Measurements from ENCODE around the gene CEP89. TPM values are rescaled to one million over a fixed set of nuclear protein-coding genes. Genes with fewer than 3 reads are reported as not detected.
"Not testable (repeated sequence)": the region's sequence is repeated elsewhere in the genome, so short reads cannot be mapped to it uniquely, and the experiment has no call there.

The CEP89 gene
- 10 to 100 TPM; 16.2 to 18.5 TPM for total RNA-seq

- Mint-ChIP-seq H3K4me3 (peak within 1 kb of the TSS; percentile 98), H3K27me3 (no peaks in the 10 kb centered on the region), H3K9me3 (ENCODE audit: low read depth) (no peaks in the 10 kb centered on the region), H3K4me1 (peaks cover 11% of the 10 kb centered on the region), H3K36me3 (ENCODE audit: low read depth) (peaks cover 19% of the 10 kb centered on the region), H3K27ac (peak within 1 kb of the TSS; percentile 94)
- intact Hi-C loops (cut with DNase I, micrococcal nuclease), result loop anchor here (1.0 to 5.0 kb wide), 10 partner anchors 92 to 627 kb away; partner anchors contain the start of genes ANKRD27 (in 2 of the 2), GPATCH1 (in 2 of the 2), RGS9BP (in 2 of the 2) and CEBPG (in 1 of the 2)
- DNase-seq, result peak; percentile 98
- ChIA-PET POLR2A (interaction anchor here (0.6 kb wide), 1 partner anchor 18 kb away, joined by 3 read pairs; no protein-coding TSS in a partner anchor), CTCF (interaction anchor here (0.5 to 1.2 kb wide), 5 partner anchors 116 to 212 kb away, joined by 3 to 4 read pairs (median 3); no protein-coding TSS in a partner anchor)
- ATAC-seq, result peak; percentile 100
Observed at GRCh38 chr19:32971715-32972540, at the start of gene CEP89, which contains the start of gene FAAP24. Gene CEP89 (minus strand): TSS chr19:32971958. CDS start chr19:32971874, 84 bp downstream. Gene FAAP24 (plus strand): TSS chr19:32972242. CDS start chr19:32973197, 955 bp downstream.

- H3K4me1 Mint-ChIP-seq; H3K36me3 Mint-ChIP-seq (ENCODE audit: low read depth); ATAC-seq; DNase-seq; H3K4me3 Mint-ChIP-seq; H3K27ac Mint-ChIP-seq; CTCF ChIA-PET; H3K27me3 Mint-ChIP-seq; H3K9me3 Mint-ChIP-seq (ENCODE audit: low read depth); intact Hi-C loops (cut with DNase I, micrococcal nuclease); POLR2A ChIA-PET: not testable (repeated sequence)
Observed at GRCh38 chr19:33010891-33011290, 39.1 kb upstream of the CEP89 start.

- H3K4me3 Mint-ChIP-seq, result no peak overlapping the region
- H3K9me3 Mint-ChIP-seq (ENCODE audit: low read depth), result no peaks in the 10 kb centered on the region
- H3K36me3 Mint-ChIP-seq (ENCODE audit: low read depth), result no peaks in the 10 kb centered on the region
- H3K27me3 Mint-ChIP-seq, result no peaks in the 10 kb centered on the region
- ATAC-seq (no peak), DNase-seq (no peak)
- intact Hi-C loops (cut with DNase I, micrococcal nuclease), result no loop called here
- H3K27ac Mint-ChIP-seq, result no peak overlapping the region
- POLR2A ChIA-PET, result no interaction called here
- H3K4me1 Mint-ChIP-seq, result no peaks in the 10 kb centered on the region
- CTCF ChIA-PET, result no interaction called here
Observed at GRCh38 chr19:33008738-33009137, 37.0 kb upstream of the CEP89 start.

GRCh38 chr19:33005440-33005839 is 33.7 kb upstream of the CEP89 start:
- CTCF ChIA-PET, result no interaction called here

GRCh38 chr19:33003424-33004024 is 31.8 kb upstream of the CEP89 start:
- H3K9me3 Mint-ChIP-seq (ENCODE audit: low read depth); H3K27me3 Mint-ChIP-seq; DNase-seq; POLR2A ChIA-PET; H3K4me3 Mint-ChIP-seq; intact Hi-C loops (cut with DNase I, micrococcal nuclease); H3K36me3 Mint-ChIP-seq (ENCODE audit: low read depth); H3K27ac Mint-ChIP-seq; ATAC-seq; H3K4me1 Mint-ChIP-seq: not testable (repeated sequence)
- CTCF ChIA-PET, result interaction anchor here (0.5 kb wide), 1 partner anchor 1455 kb away, joined by 3 read pairs; no protein-coding TSS in a partner anchor

More at GRCh38 chr19:33005440-33005839, 33.7 kb upstream of the CEP89 start:
- DNase-seq, result no peak
- ATAC-seq, result no peak
- Mint-ChIP-seq H3K36me3 (ENCODE audit: low read depth) (no peaks in the 10 kb centered on the region), H3K27ac (no peak overlapping the region), H3K4me1 (peaks cover 5% of the 10 kb centered on the region), H3K4me3 (no peak overlapping the region), H3K9me3 (ENCODE audit: low read depth) (no peaks in the 10 kb centered on the region), H3K27me3 (no peaks in the 10 kb centered on the region)
- POLR2A ChIA-PET, result no interaction called here
- intact Hi-C loops (cut with DNase I, micrococcal nuclease), result no loop called here

GRCh38 chr19:33002126-33002865 is 30.5 kb upstream of the CEP89 start:
- ATAC-seq; H3K4me3 Mint-ChIP-seq; POLR2A ChIA-PET; intact Hi-C loops (cut with DNase I, micrococcal nuclease); H3K36me3 Mint-ChIP-seq (ENCODE audit: low read depth); H3K9me3 Mint-ChIP-seq (ENCODE audit: low read depth); H3K27ac Mint-ChIP-seq; H3K4me1 Mint-ChIP-seq; DNase-seq; H3K27me3 Mint-ChIP-seq; CTCF ChIA-PET: not testable (repeated sequence)

GRCh38 chr19:33000910-33001309 is 29.2 kb upstream of the CEP89 start:
- H3K27ac Mint-ChIP-seq, result no peak overlapping the region
- CTCF ChIA-PET, result no interaction called here
- intact Hi-C loops (cut with DNase I, micrococcal nuclease), result no loop called here

GRCh38 chr19:33000510-33000909 is 28.8 kb upstream of the CEP89 start:
- CTCF ChIA-PET, result interaction anchor here (1.4 kb wide), 1 partner anchor 44 kb away, joined by 3 read pairs; no protein-coding TSS in a partner anchor
- Mint-ChIP-seq H3K4me1 (peaks cover 9% of the 10 kb centered on the region), H3K27ac (peak overlapping the region; percentile 17), H3K4me3 (no peak overlapping the region), H3K27me3 (no peaks in the 10 kb centered on the region), H3K36me3 (ENCODE audit: low read depth) (no peaks in the 10 kb centered on the region), H3K9me3 (ENCODE audit: low read depth) (no peaks in the 10 kb centered on the region)
- POLR2A ChIA-PET, result no interaction called here
- intact Hi-C loops (cut with DNase I, micrococcal nuclease), result no loop called here
- no peak for ATAC-seq
- no peak for DNase-seq

More at GRCh38 chr19:33000910-33001309, 29.2 kb upstream of the CEP89 start:
- POLR2A ChIA-PET, result no interaction called here
- ATAC-seq (no peak), DNase-seq (no peak)
- H3K36me3 Mint-ChIP-seq (ENCODE audit: low read depth), result no peaks in the 10 kb centered on the region
- no peaks in the 10 kb centered on the region for H3K9me3 Mint-ChIP-seq (ENCODE audit: low read depth)
- H3K27me3 Mint-ChIP-seq, result no peaks in the 10 kb centered on the region
- no peak overlapping the region for H3K4me3 Mint-ChIP-seq
- peaks cover 9% of the 10 kb centered on the region for H3K4me1 Mint-ChIP-seq

GRCh38 chr19:32998722-32999121 is 27.0 kb upstream of the CEP89 start:
- no peaks in the 10 kb centered on the region for H3K36me3 Mint-ChIP-seq (ENCODE audit: low read depth)
- POLR2A ChIA-PET, result no interaction called here
- ATAC-seq (no peak), DNase-seq (no peak)
- H3K9me3 Mint-ChIP-seq (ENCODE audit: low read depth), result no peaks in the 10 kb centered on the region
- H3K4me1 Mint-ChIP-seq, result peaks cover 9% of the 10 kb centered on the region
- H3K27me3 Mint-ChIP-seq, result no peaks in the 10 kb centered on the region
- CTCF ChIA-PET, result no interaction called here
- no peak overlapping the region for H3K4me3 Mint-ChIP-seq
- intact Hi-C loops (cut with DNase I, micrococcal nuclease), result no loop called here
- H3K27ac Mint-ChIP-seq, result no peak overlapping the region

GRCh38 chr19:32997716-32998355 is 26.1 kb upstream of the CEP89 start:
- DNase-seq, result no peak
- H3K36me3 Mint-ChIP-seq (ENCODE audit: low read depth), result no peaks in the 10 kb centered on the region
- no peaks in the 10 kb centered on the region for H3K9me3 Mint-ChIP-seq (ENCODE audit: low read depth)
- ATAC-seq, result no peak
- peaks cover 9% of the 10 kb centered on the region for H3K4me1 Mint-ChIP-seq
- no peak overlapping the region for H3K27ac Mint-ChIP-seq
- ChIA-PET CTCF (no interaction called here), POLR2A (no interaction called here)
- intact Hi-C loops (cut with DNase I, micrococcal nuclease), result no loop called here
- H3K4me3 Mint-ChIP-seq, result no peak overlapping the region
- no peaks in the 10 kb centered on the region for H3K27me3 Mint-ChIP-seq

- H3K27me3 Mint-ChIP-seq, result not testable (repeated sequence)
Observed at GRCh38 chr19:32997061-32997464, 25.3 kb upstream of the CEP89 start.

More at GRCh38 chr19:32997061-32997464, 25.3 kb upstream of the CEP89 start:
- H3K9me3 Mint-ChIP-seq (ENCODE audit: low read depth); intact Hi-C loops (cut with DNase I, micrococcal nuclease); POLR2A ChIA-PET; DNase-seq; H3K4me3 Mint-ChIP-seq; H3K4me1 Mint-ChIP-seq; CTCF ChIA-PET; ATAC-seq; H3K36me3 Mint-ChIP-seq (ENCODE audit: low read depth); H3K27ac Mint-ChIP-seq: not testable (repeated sequence)

Data from activated CD4-positive, alpha-beta T cell treated with anti-CD3 and anti-CD28 coated beads for 36 hours (primary cell).